GM10248 (cell line): Measurements from ENCODE around the gene HPSE2.

Source experiments
- CTCF ChIA-PET: fragments of 300-600 bp; sonication (Branson Sonifier 250); formaldehyde crosslinking; extraction: SDS; loops from one replicate; lab custom pipeline; 2021; ENCODE audit warnings: antibody characterized with exemption; lab: Yijun Ruan, JAX
- POLR2A ChIA-PET: fragments of 350-650 bp; sonication (Branson Sonifier 250); formaldehyde crosslinking; extraction: SDS; loops from one replicate; lab custom pipeline; 2020; ENCODE audit warnings: antibody characterized with exemption; lab: Yijun Ruan, JAX
- DNase-seq: peaks from one replicate; pipeline ENCODE4 v3.0.0; 2012; ENCODE audit errors: extremely low spot score
- CTCF ChIP-seq: IDR thresholded peaks from 2 replicates; pipeline ENCODE4 v1.5.1; 2012; ENCODE audit warnings: mild to moderate bottlenecking, low read depth; ENCODE audit errors: extremely low read depth, missing control alignments, control extremely low read depth

Gene HPSE2

GRCh38 chr10:98596404-98596803 is 639.2 kb downstream of the HPSE2 start:
- DNase-seq: no peak
- TF ChIP-seq CTCF: no peak
- ChIA-PET CTCF (interaction anchor here (1.0 kb wide), 1 partner anchor 13 kb away, joined by 3 read pairs; no protein-coding TSS in a partner anchor), POLR2A (no interaction called here)

- ChIA-PET CTCF (interaction anchor here (1.3 to 1.5 kb wide), 2 partner anchors 33 to 39 kb away, joined by 3 read pairs; no protein-coding TSS in a partner anchor), POLR2A (no interaction called here)
- DNase-seq: no peak
- no peak for TF ChIP-seq CTCF
Observed at GRCh38 chr10:98589691-98590090, 646.0 kb downstream of the HPSE2 start.

- CTCF ChIA-PET: interaction anchor here (1.2 to 1.3 kb wide), 3 partner anchors 32 to 122 kb away, joined by 3 read pairs; no protein-coding TSS in a partner anchor
- POLR2A ChIA-PET: no interaction called here
- no peak for TF ChIP-seq CTCF
- no peak for DNase-seq
Observed at GRCh38 chr10:98589007-98589406, 646.6 kb downstream of the HPSE2 start.

- DNase-seq: no peak
- TF ChIP-seq CTCF: no peak
- POLR2A ChIA-PET: no interaction called here
- CTCF ChIA-PET: interaction anchor here (0.8 to 1.3 kb wide), 3 partner anchors 60 to 659 kb away, joined by 3 read pairs; no protein-coding TSS in a partner anchor
Observed at GRCh38 chr10:98587156-98587837, 648.4 kb downstream of the HPSE2 start.

- DNase-seq: no peak
- ChIA-PET CTCF (no interaction called here), POLR2A (no interaction called here)
- no peak for TF ChIP-seq CTCF
Observed at GRCh38 chr10:98586096-98586495, 649.6 kb downstream of the HPSE2 start.

GRCh38 chr10:98582363-98582762 is 653.3 kb downstream of the HPSE2 start:
- no peak for DNase-seq
- ChIA-PET CTCF (no interaction called here), POLR2A (no interaction called here)
- TF ChIP-seq CTCF: no peak
